Right lobe of liver (tissue), 4 donors: ENCODE data around the gene BBLN.

ENCODE experiments used
- CTCF ChIP-seq, 4 donors: fragments of 200-600 bp in 3 of 4; fragments of 450-650 bp in 1 of 4; IDR thresholded peaks; one replicate each; pipeline versions ENCODE4 v1.5.1 to v1.8.0; 2016 to 2022; ENCODE audit warnings: antibody characterized with exemption in 4 of 4, mild to moderate bottlenecking in 2 of 4
- POLR2A ChIP-seq: fragments of 450-650 bp; IDR thresholded peaks from one replicate; pipeline ENCODE4 v1.6.1; 2017; ENCODE audit warnings: antibody characterized with exemption, mild to moderate bottlenecking
- donor health status: DM: no; HTN: no; CAD: no.
- donor health status: DM: no; HTN: no; CAD: no.
- donor health status: DM: no; HTN: yes; CAD: no.

GRCh38 chr9:128127990-128128835 is 31.9 kb upstream of the BBLN start:
- TF ChIP-seq CTCF (IDR thresholded peaks at IDR 0.05) = no peak
- TF ChIP-seq POLR2A = peak; percentile 14
